ENCODE measurements around the gene MYCT1.

- TF ChIP-seq ZFX (IDR thresholded peaks at IDR 0.05; ENCODE audit: borderline replicate concordance) (no peak), CTCF (IDR thresholded peaks at IDR 0.05) (no peak)
These were observed 28.6 kb downstream of the MYCT1 start for GRCh38 chr6:152726313-152726712.

Measured in 22Rv1 (cell line).